ENCODE results near the gene RNASE2.
"Not testable (repeated sequence)": the region's sequence is repeated elsewhere in the genome, so short reads cannot be mapped to it uniquely, and the experiment has no call there.

RNASE2 gene

GRCh38 chr14:20956376-20956976, 1.2 kb downstream of the RNASE2 start:
- Histone ChIP-seq H3K27me3 (ENCODE audit: control insufficient read depth, insufficient read depth, low read length) (peaks cover 7% of the 10 kb centered on the region), H3K4me3 (ENCODE audit: low read depth, low read length) (no peak overlapping the region), H3K9me3 (ENCODE audit: control insufficient read depth, insufficient read depth, low read length) (no peaks in the 10 kb centered on the region), H3K36me3 (ENCODE audit: control insufficient read depth, insufficient read depth, low read length) (no peaks in the 10 kb centered on the region), H3K4me1 (ENCODE audit: control insufficient read depth, insufficient read depth, low read length) (no peaks in the 10 kb centered on the region), H3K9ac (ENCODE audit: low read depth, low read length) (no peak overlapping the region)

- H3K27me3 ChIP-seq (ENCODE audit: control insufficient read depth, insufficient read depth, low read length); H3K4me1 ChIP-seq (ENCODE audit: control insufficient read depth, insufficient read depth, low read length); H3K9me3 ChIP-seq (ENCODE audit: control insufficient read depth, insufficient read depth, low read length); H3K4me3 ChIP-seq (ENCODE audit: low read depth, low read length); H3K36me3 ChIP-seq (ENCODE audit: control insufficient read depth, insufficient read depth, low read length); H3K9ac ChIP-seq (ENCODE audit: low read depth, low read length): not testable (repeated sequence)
These were observed 3.7 kb downstream of the RNASE2 start for GRCh38 chr14:20958946-20959345.

- Histone ChIP-seq H3K4me3 (ENCODE audit: low read depth, low read length) (no peak overlapping the region), H3K36me3 (ENCODE audit: control insufficient read depth, insufficient read depth, low read length) (no peaks in the 10 kb centered on the region), H3K27me3 (ENCODE audit: control insufficient read depth, insufficient read depth, low read length) (peaks cover 32% of the 10 kb centered on the region), H3K9ac (ENCODE audit: low read depth, low read length) (no peak overlapping the region), H3K9me3 (ENCODE audit: control insufficient read depth, insufficient read depth, low read length) (no peaks in the 10 kb centered on the region), H3K4me1 (ENCODE audit: control insufficient read depth, insufficient read depth, low read length) (peaks cover 4% of the 10 kb centered on the region)
These were observed 14.0 kb downstream of the RNASE2 start for GRCh38 chr14:20969336-20969735.

GRCh38 chr14:20970647-20970982, 15.3 kb downstream of the RNASE2 start:
- Histone ChIP-seq H3K36me3 (ENCODE audit: control insufficient read depth, insufficient read depth, low read length) (no peaks in the 10 kb centered on the region), H3K4me3 (ENCODE audit: low read depth, low read length) (peak overlapping the region; percentile 71), H3K4me1 (ENCODE audit: control insufficient read depth, insufficient read depth, low read length) (peaks cover 4% of the 10 kb centered on the region), H3K9me3 (ENCODE audit: control insufficient read depth, insufficient read depth, low read length) (no peaks in the 10 kb centered on the region), H3K27me3 (ENCODE audit: control insufficient read depth, insufficient read depth, low read length) (peaks cover 32% of the 10 kb centered on the region), H3K9ac (ENCODE audit: low read depth, low read length) (no peak overlapping the region)

GRCh38 chr14:20970983-20971704, 15.9 kb downstream of the RNASE2 start:
- peaks cover 32% of the 10 kb centered on the region for H3K27me3 ChIP-seq (ENCODE audit: control insufficient read depth, insufficient read depth, low read length)
- H3K4me3 ChIP-seq (ENCODE audit: low read depth, low read length), result peak overlapping the region; percentile 71
- H3K36me3 ChIP-seq (ENCODE audit: control insufficient read depth, insufficient read depth, low read length), result no peaks in the 10 kb centered on the region
- H3K9me3 ChIP-seq (ENCODE audit: control insufficient read depth, insufficient read depth, low read length), result no peaks in the 10 kb centered on the region
- H3K9ac ChIP-seq (ENCODE audit: low read depth, low read length), result peak overlapping the region; percentile 82
- peaks cover 4% of the 10 kb centered on the region for H3K4me1 ChIP-seq (ENCODE audit: control insufficient read depth, insufficient read depth, low read length)

GRCh38 chr14:20971705-20972021, 16.4 kb downstream of the RNASE2 start:
- Histone ChIP-seq H3K27me3 (ENCODE audit: control insufficient read depth, insufficient read depth, low read length) (peaks cover 32% of the 10 kb centered on the region), H3K9ac (ENCODE audit: low read depth, low read length) (no peak overlapping the region), H3K36me3 (ENCODE audit: control insufficient read depth, insufficient read depth, low read length) (no peaks in the 10 kb centered on the region), H3K4me3 (ENCODE audit: low read depth, low read length) (peak overlapping the region; percentile 71), H3K9me3 (ENCODE audit: control insufficient read depth, insufficient read depth, low read length) (no peaks in the 10 kb centered on the region), H3K4me1 (ENCODE audit: control insufficient read depth, insufficient read depth, low read length) (peaks cover 4% of the 10 kb centered on the region)

GRCh38 chr14:20973501-20973900, 18.2 kb downstream of the RNASE2 start:
- Histone ChIP-seq H3K4me1 (ENCODE audit: control insufficient read depth, insufficient read depth, low read length) (peaks cover 4% of the 10 kb centered on the region), H3K9me3 (ENCODE audit: control insufficient read depth, insufficient read depth, low read length) (no peaks in the 10 kb centered on the region), H3K27me3 (ENCODE audit: control insufficient read depth, insufficient read depth, low read length) (peaks cover 20% of the 10 kb centered on the region), H3K4me3 (ENCODE audit: low read depth, low read length) (no peak overlapping the region), H3K36me3 (ENCODE audit: control insufficient read depth, insufficient read depth, low read length) (no peaks in the 10 kb centered on the region), H3K9ac (ENCODE audit: low read depth, low read length) (no peak overlapping the region)

GRCh38 chr14:20976291-20976690, 21.0 kb downstream of the RNASE2 start:
- Histone ChIP-seq H3K4me3 (ENCODE audit: low read depth, low read length) (no peak overlapping the region), H3K27me3 (ENCODE audit: control insufficient read depth, insufficient read depth, low read length) (peaks cover 14% of the 10 kb centered on the region), H3K9ac (ENCODE audit: low read depth, low read length) (no peak overlapping the region), H3K9me3 (ENCODE audit: control insufficient read depth, insufficient read depth, low read length) (no peaks in the 10 kb centered on the region), H3K36me3 (ENCODE audit: control insufficient read depth, insufficient read depth, low read length) (no peaks in the 10 kb centered on the region), H3K4me1 (ENCODE audit: control insufficient read depth, insufficient read depth, low read length) (peaks cover 4% of the 10 kb centered on the region)

- no peaks in the 10 kb centered on the region for H3K4me1 ChIP-seq (ENCODE audit: control insufficient read depth, insufficient read depth, low read length)
- no peak overlapping the region for H3K4me3 ChIP-seq (ENCODE audit: low read depth, low read length)
- H3K27me3 ChIP-seq (ENCODE audit: control insufficient read depth, insufficient read depth, low read length), result peaks cover 13% of the 10 kb centered on the region
- H3K36me3 ChIP-seq (ENCODE audit: control insufficient read depth, insufficient read depth, low read length), result no peaks in the 10 kb centered on the region
- no peaks in the 10 kb centered on the region for H3K9me3 ChIP-seq (ENCODE audit: control insufficient read depth, insufficient read depth, low read length)
- H3K9ac ChIP-seq (ENCODE audit: low read depth, low read length), result no peak overlapping the region
These were observed 23.4 kb downstream of the RNASE2 start for GRCh38 chr14:20978687-20979086.

- Histone ChIP-seq H3K4me1 (ENCODE audit: control insufficient read depth, insufficient read depth, low read length) (no peaks in the 10 kb centered on the region), H3K4me3 (ENCODE audit: low read depth, low read length) (no peak overlapping the region), H3K27me3 (ENCODE audit: control insufficient read depth, insufficient read depth, low read length) (peaks cover 13% of the 10 kb centered on the region), H3K36me3 (ENCODE audit: control insufficient read depth, insufficient read depth, low read length) (no peaks in the 10 kb centered on the region), H3K9me3 (ENCODE audit: control insufficient read depth, insufficient read depth, low read length) (no peaks in the 10 kb centered on the region), H3K9ac (ENCODE audit: low read depth, low read length) (no peak overlapping the region)
These were observed 25.6 kb downstream of the RNASE2 start for GRCh38 chr14:20980906-20981305.

GRCh38 chr14:20982646-20983369, 27.5 kb downstream of the RNASE2 start:
- Histone ChIP-seq H3K4me1 (ENCODE audit: control insufficient read depth, insufficient read depth, low read length) (no peaks in the 10 kb centered on the region), H3K9ac (ENCODE audit: low read depth, low read length) (no peak overlapping the region), H3K36me3 (ENCODE audit: control insufficient read depth, insufficient read depth, low read length) (no peaks in the 10 kb centered on the region), H3K9me3 (ENCODE audit: control insufficient read depth, insufficient read depth, low read length) (no peaks in the 10 kb centered on the region), H3K27me3 (ENCODE audit: control insufficient read depth, insufficient read depth, low read length) (peaks cover 13% of the 10 kb centered on the region), H3K4me3 (ENCODE audit: low read depth, low read length) (no peak overlapping the region)

- H3K9me3 ChIP-seq (ENCODE audit: control insufficient read depth, insufficient read depth, low read length); H3K36me3 ChIP-seq (ENCODE audit: control insufficient read depth, insufficient read depth, low read length); H3K9ac ChIP-seq (ENCODE audit: low read depth, low read length); H3K4me1 ChIP-seq (ENCODE audit: control insufficient read depth, insufficient read depth, low read length); H3K4me3 ChIP-seq (ENCODE audit: low read depth, low read length): not testable (repeated sequence)
- peaks cover 13% of the 10 kb centered on the region for H3K27me3 ChIP-seq (ENCODE audit: control insufficient read depth, insufficient read depth, low read length)
These were observed 30.4 kb downstream of the RNASE2 start for GRCh38 chr14:20985650-20986049.
